Measurements from ENCODE around the gene EPB41L4B. TPM values are rescaled to one million over a fixed set of nuclear protein-coding genes. Genes with fewer than 3 reads are reported as not detected.

The EPB41L4B gene
- total and polyA plus RNA-seq, 2 donors from 2014 or later = 6.5 to 7.7 TPM

GRCh38 chr9:109278216-109278615, 42.6 kb downstream of the EPB41L4B start:
- H3K4me3 ChIP-seq (ENCODE audit: low read length in 3 of 3) = no peak overlapping the region
- TF ChIP-seq CTCF (IDR thresholded peaks at IDR 0.05; ENCODE audit: borderline replicate concordance, extremely low read depth, insufficient read depth) = no peak
- no peak overlapping the region for H3K27ac ChIP-seq (ENCODE audit: low read depth in 2 of 2, low read length in 2 of 2)
- DNase-seq (no peak), FAIRE-seq (no peak)
- no peaks in the 10 kb centered on the region for H3K27me3 ChIP-seq (ENCODE audit: control insufficient read depth, insufficient read depth, low read length)
- intact Hi-C loops (cut with DNase I) = no loop called here
- H3K9ac ChIP-seq (ENCODE audit: low read length in 3 of 3) = no peak overlapping the region
- H3K36me3 ChIP-seq (ENCODE audit: control insufficient read depth in 2 of 3, insufficient read depth in 3 of 3, low read length in 3 of 3) = no peaks in the 10 kb centered on the region
- no peaks in the 10 kb centered on the region for H3K9me3 ChIP-seq (ENCODE audit: control insufficient read depth in 2 of 3, insufficient read depth in 1 of 3, low read length in 3 of 3)
- H3K4me1 ChIP-seq (ENCODE audit: control insufficient read depth in 2 of 3, insufficient read depth in 2 of 3, low read depth in 1 of 3, low read length in 3 of 3) = no peaks in the 10 kb centered on the region

DNA sequence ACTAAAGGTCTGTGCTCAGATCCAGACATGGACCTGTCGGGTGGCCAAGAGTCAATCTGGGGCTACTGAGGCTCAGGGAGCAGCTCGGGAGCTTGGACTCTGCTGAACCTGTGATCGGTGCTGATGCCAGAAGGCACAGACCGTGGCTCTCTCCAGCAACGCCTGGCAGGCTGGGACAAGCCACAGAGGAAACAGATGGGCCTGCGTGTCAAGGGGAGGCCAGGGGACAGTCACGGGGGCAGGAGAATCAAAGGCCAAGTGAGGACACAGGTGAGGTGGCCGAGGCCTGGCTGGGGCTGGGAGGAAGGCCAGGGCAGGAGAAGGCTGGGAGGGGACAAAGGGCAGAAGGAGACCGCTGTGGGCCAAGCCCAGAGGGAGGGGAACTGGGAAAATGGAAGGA, 43.4 kb downstream of the EPB41L4B start:
- H3K4me3 ChIP-seq (ENCODE audit: low read length in 3 of 3) = no peak overlapping the region
- no peaks in the 10 kb centered on the region for H3K36me3 ChIP-seq (ENCODE audit: control insufficient read depth in 2 of 3, insufficient read depth in 3 of 3, low read length in 3 of 3)
- no peak overlapping the region for H3K27ac ChIP-seq (ENCODE audit: low read depth in 2 of 2, low read length in 2 of 2)
- H3K27me3 ChIP-seq (ENCODE audit: control insufficient read depth, insufficient read depth, low read length) = no peaks in the 10 kb centered on the region
- no peaks in the 10 kb centered on the region for H3K4me1 ChIP-seq (ENCODE audit: control insufficient read depth in 2 of 3, insufficient read depth in 2 of 3, low read depth in 1 of 3, low read length in 3 of 3)
- DNase-seq (no peak), FAIRE-seq (no peak)
- no peak overlapping the region for H3K9ac ChIP-seq (ENCODE audit: low read length in 3 of 3)
- TF ChIP-seq CTCF (IDR thresholded peaks at IDR 0.05; ENCODE audit: borderline replicate concordance, extremely low read depth, insufficient read depth) = no peak
- no peaks in the 10 kb centered on the region for H3K9me3 ChIP-seq (ENCODE audit: control insufficient read depth in 2 of 3, insufficient read depth in 1 of 3, low read length in 3 of 3)
- intact Hi-C loops (cut with DNase I) = no loop called here

GRCh38 chr9:109276469-109277440, 44.1 kb downstream of the EPB41L4B start:
- H3K4me1 ChIP-seq (ENCODE audit: control insufficient read depth in 2 of 3, insufficient read depth in 2 of 3, low read depth in 1 of 3, low read length in 3 of 3) = no peaks in the 10 kb centered on the region
- no peaks in the 10 kb centered on the region for H3K9me3 ChIP-seq (ENCODE audit: control insufficient read depth in 2 of 3, insufficient read depth in 1 of 3, low read length in 3 of 3)
- H3K9ac ChIP-seq (ENCODE audit: low read length in 3 of 3) = no peak overlapping the region
- no peaks in the 10 kb centered on the region for H3K27me3 ChIP-seq (ENCODE audit: control insufficient read depth, insufficient read depth, low read length)
- no peak overlapping the region for H3K27ac ChIP-seq (ENCODE audit: low read depth in 2 of 2, low read length in 2 of 2)
- no peak overlapping the region for H3K4me3 ChIP-seq (ENCODE audit: low read length in 3 of 3)
- FAIRE-seq (no peak), DNase-seq (no peak)
- intact Hi-C loops (cut with DNase I) = no loop called here
- no peaks in the 10 kb centered on the region for H3K36me3 ChIP-seq (ENCODE audit: control insufficient read depth in 2 of 3, insufficient read depth in 3 of 3, low read length in 3 of 3)
- TF ChIP-seq CTCF (IDR thresholded peaks at IDR 0.05; ENCODE audit: borderline replicate concordance, extremely low read depth, insufficient read depth) = no peak

Measured in kidney (tissue), 14 donors.